Astrocyte of the spinal cord (primary cell): ENCODE results near the gene VAV2.
A peak's percentile ranks its signal among the peaks of the same experiment; 100 is the strongest.

Experiments used
- DNase-seq: peaks from one replicate; pipeline ENCODE4 v3.0.0; 2011; ENCODE audit warnings: low read depth, low spot score
- H3K4me3 ChIP-seq: 2 replicates; pipeline ENCODE4 v1.5.1; 2011; ENCODE audit warnings: low read depth, mild to moderate bottlenecking, low read length, moderate library complexity
- CTCF ChIP-seq: IDR thresholded peaks from 2 replicates; pipeline ENCODE4 v1.5.1; 2012; ENCODE audit warnings: low read depth, mild to moderate bottlenecking, low read length, inconsistent platforms
- in situ Hi-C: cut with HindIII; loops from 2 replicates; pipeline ENCODE4 v1.10.0; 2017; ENCODE audit warnings: low sequenced_read_pairs

Gene VAV2

GRCh38 chr9:133797406-133798105 is 194.6 kb downstream of the VAV2 start:
- in situ Hi-C loops: loop anchor here (25.0 kb wide), 1 partner anchor 215 kb away; no protein-coding TSS in a partner anchor

GRCh38 chr9:133796562-133796961 is 195.6 kb downstream of the VAV2 start:
- in situ Hi-C loops: loop anchor here (25.0 kb wide), 1 partner anchor 216 kb away; no protein-coding TSS in a partner anchor

More at GRCh38 chr9:133797406-133798105, 194.6 kb downstream of the VAV2 start:
- DNase-seq: no peak
- H3K4me3 ChIP-seq: no peak overlapping the region
- TF ChIP-seq CTCF: no peak

DNA sequence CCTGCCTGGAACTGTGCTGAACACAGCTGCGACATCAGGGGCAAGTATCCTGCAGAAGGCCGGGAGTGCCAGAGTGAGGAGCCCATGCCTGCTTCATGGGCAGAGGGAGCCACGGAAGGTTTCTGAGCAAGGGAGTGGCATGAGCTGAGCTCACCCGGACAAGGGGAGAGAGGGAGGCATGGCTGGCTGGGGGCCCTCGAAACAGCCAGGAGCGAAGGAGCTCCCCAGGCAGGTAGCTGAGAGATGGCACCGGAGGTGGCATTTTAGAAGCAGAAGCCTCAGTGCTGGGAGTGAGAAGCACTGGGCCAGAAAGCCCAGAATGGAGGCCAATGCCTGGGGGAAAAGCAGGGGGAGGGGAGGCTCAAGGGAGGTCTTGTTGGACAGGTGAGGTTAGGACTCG is 197.1 kb downstream of the VAV2 start:
- no peak overlapping the region for H3K4me3 ChIP-seq
- in situ Hi-C loops: loop anchor here (25.0 kb wide), 1 partner anchor 217 kb away; no protein-coding TSS in a partner anchor
- no peak for TF ChIP-seq CTCF
- no peak for DNase-seq

More at GRCh38 chr9:133796562-133796961, 195.6 kb downstream of the VAV2 start:
- no peak overlapping the region for H3K4me3 ChIP-seq
- DNase-seq: no peak
- no peak for TF ChIP-seq CTCF

DNA sequence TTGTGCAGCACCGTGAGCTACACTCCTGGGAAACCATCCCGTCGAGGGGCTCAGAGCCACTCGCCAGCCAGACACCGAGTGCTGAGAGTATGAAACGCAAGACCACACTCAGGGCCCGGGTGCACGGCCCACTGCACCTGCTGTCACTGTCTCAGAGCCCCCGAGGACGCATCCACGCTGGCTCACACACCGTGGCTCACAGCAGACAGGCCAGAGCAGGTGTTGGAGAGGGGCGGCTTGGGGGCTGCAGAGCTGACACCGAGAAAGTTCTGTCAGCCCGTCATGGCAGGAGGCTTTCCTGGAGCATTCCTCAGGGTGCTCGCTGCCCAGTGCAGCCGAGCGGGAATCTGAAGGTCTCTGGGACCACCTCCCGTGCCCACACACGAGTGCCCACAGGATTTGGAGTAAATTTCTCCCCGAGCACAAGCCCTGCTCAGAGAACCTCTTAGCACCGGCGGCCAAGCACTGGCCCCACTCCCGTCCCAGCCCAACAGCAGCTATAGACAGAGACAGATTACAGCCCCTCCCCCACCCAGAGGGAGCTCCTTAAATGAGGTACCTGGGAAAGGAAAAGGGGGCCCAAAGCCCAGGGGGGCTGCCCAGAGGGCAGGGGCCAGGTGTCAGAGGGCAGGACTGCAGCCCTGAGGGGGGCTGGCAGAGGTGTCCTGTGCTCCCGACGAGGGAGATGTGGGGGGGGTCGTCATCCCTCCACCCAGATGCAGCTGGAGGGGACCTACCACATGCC is 197.9 kb downstream of the VAV2 start:
- in situ Hi-C loops: loop anchor here (25.0 kb wide), 1 partner anchor 218 kb away; no protein-coding TSS in a partner anchor

GRCh38 chr9:133793471-133793870 is 198.7 kb downstream of the VAV2 start:
- DNase-seq: no peak
- in situ Hi-C loops: loop anchor here (25.0 kb wide), 1 partner anchor 219 kb away; no protein-coding TSS in a partner anchor
- H3K4me3 ChIP-seq: no peak overlapping the region
- TF ChIP-seq CTCF: no peak

More for the DNA sequence above, 197.9 kb downstream of the VAV2 start:
- no peak overlapping the region for H3K4me3 ChIP-seq
- no peak for TF ChIP-seq CTCF
- no peak for DNase-seq

- peak; percentile 98 for TF ChIP-seq CTCF
- in situ Hi-C loops: loop anchor here (25.0 kb wide), 1 partner anchor 219 kb away; no protein-coding TSS in a partner anchor
- no peak overlapping the region for H3K4me3 ChIP-seq
- peak; percentile 64 for DNase-seq
Measured at GRCh38 chr9:133792721-133793470, 199.2 kb downstream of the VAV2 start.
